Spleen (tissue), 11 donors: ENCODE data around the gene CSRP2. TPM values are rescaled to one million over a fixed set of nuclear protein-coding genes. Genes with fewer than 3 reads are reported as not detected.
A peak's percentile ranks its signal among the peaks of the same experiment; 100 is the strongest.

Experiments
- DNase-seq: peaks from one replicate; pipeline ENCODE4 v3.0.0-alpha.2; 2020
- H3K27ac ChIP-seq, 8 donors: fragments of 200-600 bp; sonication (generic) in 7 of 8; 1 replicate in 4 of 8; 2 replicates in 4 of 8; pipeline versions ENCODE4 v1.5.0 to v1.8.0; 2016 to 2021; ENCODE audit warnings: inconsistent platforms in 4 of 8, mild to moderate bottlenecking in 4 of 8, moderate library complexity in 1 of 8
- H3K27me3 ChIP-seq, 7 donors: fragments of 200-600 bp; sonication (generic) in 6 of 7; replicated peaks in 1 of 7; 1 replicate in 4 of 7; 2 replicates in 3 of 7; pipeline versions ENCODE4 v1.5.0 to v1.8.0; 2016 to 2021; ENCODE audit warnings: inconsistent platforms in 3 of 7, mild to moderate bottlenecking in 1 of 7
- H3K36me3 ChIP-seq, 6 donors: fragments of 200-600 bp; sonication (generic) in 5 of 6; 1 replicate in 4 of 6; 2 replicates in 2 of 6; pipeline versions ENCODE4 v1.5.0 to v1.8.0; 2016 to 2021; ENCODE audit warnings: inconsistent platforms in 2 of 6
- H3K4me1 ChIP-seq, 6 donors: fragments of 200-600 bp; sonication (generic) in 5 of 6; 1 replicate in 3 of 6; 2 replicates in 3 of 6; pipeline versions ENCODE4 v1.5.0 to v1.8.0; 2016 to 2021; ENCODE audit warnings: inconsistent platforms in 3 of 6
- H3K4me3 ChIP-seq, 8 donors: fragments of 200-600 bp; sonication (generic) in 7 of 8; 1 replicate in 4 of 8; 2 replicates in 4 of 8; pipeline versions ENCODE4 v1.5.0 to v1.8.0; 2016 to 2021; ENCODE audit warnings: inconsistent platforms in 4 of 8, mild to moderate bottlenecking in 4 of 8, moderate library complexity in 2 of 8
- H3K9me3 ChIP-seq, 8 donors: fragments of 200-600 bp; sonication (generic) in 7 of 8; 1 replicate in 4 of 8; 2 replicates in 4 of 8; pipeline versions ENCODE4 v1.5.0 to v1.8.0; 2016 to 2021; ENCODE audit warnings: inconsistent platforms in 4 of 8
- POLR2A ChIP-seq, 3 donors: fragments of 450-650 bp; IDR thresholded peaks; one replicate each; pipeline ENCODE4 v1.5.1; 2017; ENCODE audit warnings: antibody characterized with exemption in 3 of 3, mild to moderate bottlenecking in 1 of 3
- POLR2AphosphoS5 ChIP-seq, 3 donors: sonication (generic); formaldehyde crosslinking; IDR thresholded peaks; one replicate each; pipeline ENCODE4 v1.5.1; 2017; ENCODE audit warnings: antibody characterized with exemption in 3 of 3
- WGBS, 5 donors: extraction: QIAGEN DNeasy Blood & Tissue Kit in 3 of 5; methylation state at CpG; one replicate each; pipeline versions ENCODE4 v1.1.5 to v1.1.7; 2013 to 2018; 5-methylcytosine and 5-hydroxymethylcytosine counted together
- intact Hi-C: fragments of 100-400 bp; cut with DNase I; formaldehyde crosslinking; loops from one replicate; pipeline ENCODE4 v1.15.0; 2023; ENCODE audit warnings: low total_unique reads
- polyA plus RNA-seq, 3 donors: library from polyadenylated mRNA; stranded (reverse); fragments of 200-250 nt; gene quantifications; one replicate each; pipeline ENCODE4 v1.2.1, GENCODE V29; 2013
- total RNA-seq, 7 donors: library from RNA; depleted of rRNA in 3 of 7; stranded (reverse); fragments of >200 nt in 3 of 7; fragmentation: NEBNext Ultra II Directional in 4 of 7; extraction: Animal tissue kit (Norgen Biotek cat#: 25700) in 4 of 7; gene quantifications; one replicate each; pipeline versions ENCODE4 v1.1.0 to v1.2.1, GENCODE V29; 2016 to 2021
- TF ChIP-seq, protein P1 (sequence below), 11 experiments: fragments of 200-600 bp in 7 of 11; fragments of 450-650 bp in 4 of 11; sonication (generic) in 4 of 11; IDR thresholded peaks in 8 of 11; conservative IDR thresholded peaks in 3 of 11; 1 replicate in 7 of 11; 2 replicates in 4 of 11; pipeline versions ENCODE4 v1.4.0 to v1.8.0; 2016 to 2021; ENCODE audit warnings: antibody characterized with exemption in 11 of 11, inconsistent platforms in 4 of 11, mild to moderate bottlenecking in 1 of 11
- donor health status: healthy with polysubstance abuse.
- donor health status: DM: no; HTN: no; CAD: no; lungs with moderate emphysema.
- donor health status: DM: no; HTN: no; CAD: no.
- donor health status: Bipolar disorder and iron deficiency.
- donor health status: healthy.
- donor health status: DM: no; HTN: no; CAD: no.
- donor health status: DM: yes; HTN: yes; CAD: no.

CSRP2 gene
- total and polyA plus RNA-seq, 10 donors = 8.9 to 38.6 (median 19.6) TPM

DNA sequence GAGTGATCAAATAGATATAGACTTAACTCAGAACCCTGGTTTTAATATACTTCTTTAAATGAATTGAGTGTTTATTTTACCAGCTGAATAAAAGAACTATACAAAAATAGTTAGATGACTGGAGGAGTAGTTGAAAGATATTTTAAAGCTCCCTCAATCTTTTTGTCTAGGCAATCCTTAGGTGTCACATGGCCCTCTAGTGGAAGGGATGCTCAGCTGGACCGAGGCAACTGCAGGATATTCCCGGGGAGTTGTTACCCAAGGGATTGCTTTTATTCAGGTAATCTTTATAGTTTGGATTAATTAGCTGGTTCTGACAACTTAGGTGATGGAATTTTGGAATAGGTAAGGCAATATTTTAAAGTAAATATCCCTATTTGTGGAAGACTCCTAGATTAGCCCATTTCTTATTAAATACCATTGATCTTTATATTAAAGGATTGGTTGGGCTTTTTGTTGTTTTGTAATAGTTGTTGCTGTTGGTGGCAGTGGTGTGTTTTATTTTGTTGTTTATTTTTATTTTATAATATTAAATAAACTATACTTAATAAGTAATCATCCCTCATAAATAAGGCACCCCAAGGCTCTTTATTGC lies 57.8 kb downstream of the CSRP2 start:
- H3K9me3 ChIP-seq = no peaks in the 10 kb centered on the region
- intact Hi-C loops = no loop called here
- no peak overlapping the region for H3K4me3 ChIP-seq
- 52 to 69% (median 63%) methylated on average over 2 of the region's 2 CpGs for WGBS, 5 donors
- H3K27me3 ChIP-seq = no peaks in the 10 kb centered on the region
- H3K36me3 ChIP-seq = peaks cover 0 to 74% (median 23%) of the 10 kb centered on the region in 6 donors
- no peaks in the 10 kb centered on the region for H3K4me1 ChIP-seq
- no peak for TF ChIP-seq POLR2A (IDR thresholded peaks at IDR 0.05)
- TF ChIP-seq POLR2AphosphoS5 (IDR thresholded peaks at IDR 0.05) = no peak
- TF ChIP-seq, protein P1, sequence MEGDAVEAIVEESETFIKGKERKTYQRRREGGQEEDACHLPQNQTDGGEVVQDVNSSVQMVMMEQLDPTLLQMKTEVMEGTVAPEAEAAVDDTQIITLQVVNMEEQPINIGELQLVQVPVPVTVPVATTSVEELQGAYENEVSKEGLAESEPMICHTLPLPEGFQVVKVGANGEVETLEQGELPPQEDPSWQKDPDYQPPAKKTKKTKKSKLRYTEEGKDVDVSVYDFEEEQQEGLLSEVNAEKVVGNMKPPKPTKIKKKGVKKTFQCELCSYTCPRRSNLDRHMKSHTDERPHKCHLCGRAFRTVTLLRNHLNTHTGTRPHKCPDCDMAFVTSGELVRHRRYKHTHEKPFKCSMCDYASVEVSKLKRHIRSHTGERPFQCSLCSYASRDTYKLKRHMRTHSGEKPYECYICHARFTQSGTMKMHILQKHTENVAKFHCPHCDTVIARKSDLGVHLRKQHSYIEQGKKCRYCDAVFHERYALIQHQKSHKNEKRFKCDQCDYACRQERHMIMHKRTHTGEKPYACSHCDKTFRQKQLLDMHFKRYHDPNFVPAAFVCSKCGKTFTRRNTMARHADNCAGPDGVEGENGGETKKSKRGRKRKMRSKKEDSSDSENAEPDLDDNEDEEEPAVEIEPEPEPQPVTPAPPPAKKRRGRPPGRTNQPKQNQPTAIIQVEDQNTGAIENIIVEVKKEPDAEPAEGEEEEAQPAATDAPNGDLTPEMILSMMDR (IDR thresholded peaks at IDR 0.05 in 8 of 11, conservative IDR thresholded peaks at IDR 0.05 in 3 of 11) = peak in 2 of 11 experiments; percentile 10 to 22
- no peak overlapping the region for H3K27ac ChIP-seq
- DNase-seq = no peak

DNA sequence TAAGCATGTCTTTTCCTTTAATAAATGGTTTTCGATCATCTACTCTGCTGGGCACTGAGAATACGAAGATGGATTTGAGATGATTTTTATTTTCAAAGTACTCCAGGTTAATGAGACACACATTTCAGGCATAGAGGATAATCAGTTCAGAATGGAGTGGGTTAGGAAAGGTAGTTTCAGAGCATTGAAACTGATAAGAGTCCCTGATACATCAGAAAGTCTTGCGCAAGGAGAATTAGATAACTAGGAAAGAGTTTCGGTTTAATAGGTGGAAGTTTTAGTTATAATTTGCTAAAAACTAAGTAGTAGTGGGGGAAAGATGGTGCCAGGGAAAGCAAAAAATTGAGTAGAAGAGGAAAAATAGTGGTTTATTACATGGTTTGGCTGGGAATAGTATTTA lies 64.8 kb downstream of the CSRP2 start:
- intact Hi-C loops = no loop called here
- H3K27me3 ChIP-seq = no peaks in the 10 kb centered on the region
- no peaks in the 10 kb centered on the region for H3K9me3 ChIP-seq
- H3K27ac ChIP-seq = no peak overlapping the region
- 87 to 96% (median 91%) methylated on average over 4 of the region's 4 CpGs for WGBS, 5 donors
- DNase-seq = no peak
- TF ChIP-seq, protein P1 (IDR thresholded peaks at IDR 0.05 in 8 of 11, conservative IDR thresholded peaks at IDR 0.05 in 3 of 11) = no peak
- TF ChIP-seq POLR2A (IDR thresholded peaks at IDR 0.05) (no peak), POLR2AphosphoS5 (IDR thresholded peaks at IDR 0.05) (no peak)
- no peak overlapping the region for H3K4me3 ChIP-seq
- H3K36me3 ChIP-seq = peaks cover 0 to 88% (median 42%) of the 10 kb centered on the region in 6 donors
- H3K4me1 ChIP-seq = no peaks in the 10 kb centered on the region

DNA sequence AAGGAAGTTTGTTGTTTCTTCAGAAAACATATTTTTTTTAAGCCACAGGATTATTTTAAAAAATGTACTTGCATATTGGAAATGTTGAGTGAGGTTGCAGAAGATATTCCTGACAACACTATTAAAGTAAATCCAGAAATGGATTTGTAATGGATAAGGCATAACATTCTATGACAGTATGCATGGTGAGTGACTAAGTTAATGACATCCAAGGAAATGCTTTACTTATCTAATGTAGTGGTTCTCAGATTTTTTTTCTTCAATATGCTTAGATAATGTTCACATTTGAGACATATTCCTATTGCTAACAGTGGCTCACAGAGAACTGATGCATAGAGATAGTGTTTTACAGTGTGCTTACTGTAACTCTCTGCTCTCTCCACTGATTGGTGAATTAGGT lies 65.6 kb downstream of the CSRP2 start:
- no peaks in the 10 kb centered on the region for H3K27me3 ChIP-seq
- intact Hi-C loops = no loop called here
- no peak for DNase-seq

DNA sequence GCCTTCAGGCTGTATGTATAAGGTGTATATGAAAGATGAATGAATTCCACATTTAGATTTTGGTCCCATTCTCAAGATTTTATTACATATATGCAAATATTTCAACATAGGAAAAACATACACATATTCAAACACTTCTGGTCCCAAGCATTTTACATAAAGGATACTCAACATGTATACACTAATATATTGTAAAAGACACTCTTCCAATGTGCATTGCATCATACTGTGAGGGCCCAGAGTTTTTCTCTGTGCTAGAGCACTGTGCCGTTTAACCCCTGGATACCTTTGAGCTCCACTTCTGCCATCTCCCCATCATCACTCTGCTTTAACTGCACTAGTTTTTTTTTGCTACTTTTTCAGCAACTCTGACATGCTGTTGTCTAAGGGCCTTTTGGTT lies 66.8 kb downstream of the CSRP2 start:
- Histone ChIP-seq H3K9me3 (no peaks in the 10 kb centered on the region), H3K27me3 (no peaks in the 10 kb centered on the region), H3K4me1 (no peaks in the 10 kb centered on the region), H3K27ac (no peak overlapping the region), H3K36me3 (peaks cover 0 to 94% (median 50%) of the 10 kb centered on the region in 6 donors), H3K4me3 (no peak overlapping the region)
- TF ChIP-seq, protein P1 (IDR thresholded peaks at IDR 0.05 in 8 of 11, conservative IDR thresholded peaks at IDR 0.05 in 3 of 11) = no peak
- TF ChIP-seq POLR2A (IDR thresholded peaks at IDR 0.05) = no peak
- no peak for TF ChIP-seq POLR2AphosphoS5 (IDR thresholded peaks at IDR 0.05)
- DNase-seq = no peak
- 89 to 100% (median 95%) methylated on average over 1 of the region's 1 CpG for WGBS, 5 donors
- intact Hi-C loops = no loop called here

More for the DNA sequence above, 65.6 kb downstream of the CSRP2 start:
- H3K4me3 ChIP-seq = no peak overlapping the region
- H3K9me3 ChIP-seq = no peaks in the 10 kb centered on the region
- H3K36me3 ChIP-seq = peaks cover 0 to 92% (median 46%) of the 10 kb centered on the region in 6 donors
- TF ChIP-seq POLR2AphosphoS5 (IDR thresholded peaks at IDR 0.05) = no peak
- TF ChIP-seq, protein P1 (IDR thresholded peaks at IDR 0.05 in 8 of 11, conservative IDR thresholded peaks at IDR 0.05 in 3 of 11) = no peak
- TF ChIP-seq POLR2A (IDR thresholded peaks at IDR 0.05) = no peak
- no peak overlapping the region for H3K27ac ChIP-seq
- H3K4me1 ChIP-seq = no peaks in the 10 kb centered on the region
